ENCODE measurements around the gene PRSS3. TPM values are rescaled to one million over a fixed set of nuclear protein-coding genes. Genes with fewer than 3 reads are reported as not detected.
"Not testable (repeated sequence)": the region's sequence is repeated elsewhere in the genome, so short reads cannot be mapped to it uniquely, and the experiment has no call there.

The PRSS3 gene
- total RNA-seq = not detected
- polyA plus RNA-seq = under 1 TPM in 2 of 3 donors, not detected in 1; 0.09 to 0.42 TPM
- long read RNA-seq, donor 1 = 0 reads
- long read RNA-seq, donor 2 = 0 reads

GRCh38 chr9:33795281-33795680, at the start of gene PRSS3:
TSS of gene PRSS3 (plus strand) at chr9:33795561. CDS start at chr9:33795574, 13 bp downstream.
- intact Hi-C loops (cut with DNase I; ENCODE audit: low total_unique reads) = no loop called here

GRCh38 chr9:33748633-33749304, 46.6 kb upstream of the PRSS3 start:
- TF ChIP-seq POLR2A (IDR thresholded peaks at IDR 0.05) (no peak), CTCF (IDR thresholded peaks at IDR 0.05 in 8 of 11, conservative IDR thresholded peaks at IDR 0.05 in 3 of 11) (no peak), POLR2AphosphoS5 (IDR thresholded peaks at IDR 0.05) (no peak)
- intact Hi-C loops (cut with DNase I; ENCODE audit: low total_unique reads) = no loop called here
- Histone ChIP-seq H3K27ac (peak overlapping the region in 3 of 8 donors; percentile 1 to 46 (median 7)), H3K9me3 (peaks cover 0 to 9% (median 2%) of the 10 kb centered on the region in 8 donors), H3K36me3 (no peaks in the 10 kb centered on the region), H3K4me3 (peak overlapping the region in 2 of 8 donors; percentile 3 to 46), H3K4me1 (peaks cover 0 to 19% (median 8%) of the 10 kb centered on the region in 6 donors), H3K27me3 (replicated peaks in 1 of 7) (peaks cover 0 to 70% (median 41%) of the 10 kb centered on the region in 7 donors)
- no peak for DNase-seq
- 45 to 53% (median 45%) methylated on average over 21 to 22 of the region's 22 CpGs for WGBS, 5 donors

More at GRCh38 chr9:33795281-33795680, at the start of gene PRSS3:
- DNase-seq = no peak
- WGBS, 5 donors = 61 to 87% (median 74%) methylated on average over 4 of the region's 4 CpGs
- H3K9me3 ChIP-seq = peaks cover 0 to 9% (median 0%) of the 10 kb centered on the region in 8 donors
- TF ChIP-seq CTCF (IDR thresholded peaks at IDR 0.05 in 8 of 11, conservative IDR thresholded peaks at IDR 0.05 in 3 of 11) = no peak
- no peak for TF ChIP-seq POLR2AphosphoS5 (IDR thresholded peaks at IDR 0.05)
- TF ChIP-seq POLR2A (IDR thresholded peaks at IDR 0.05) = no peak
- H3K36me3 ChIP-seq = no peaks in the 10 kb centered on the region
- no peak within 1 kb of the TSS for H3K4me3 ChIP-seq
- no peaks in the 10 kb centered on the region for H3K4me1 ChIP-seq
- H3K27ac ChIP-seq = no peak within 1 kb of the TSS
- H3K27me3 ChIP-seq (replicated peaks in 1 of 7) = peaks cover 0 to 17% (median 0%) of the 10 kb centered on the region in 7 donors

GRCh38 chr9:33749305-33749654, 46.1 kb upstream of the PRSS3 start:
- Histone ChIP-seq H3K4me1 (peaks cover 0 to 19% (median 8%) of the 10 kb centered on the region in 6 donors), H3K4me3 (peak overlapping the region in 2 of 8 donors; percentile 3 to 46), H3K27ac (peak overlapping the region in 2 of 8 donors; percentile 7 to 46), H3K27me3 (replicated peaks in 1 of 7) (peaks cover 0 to 75% (median 46%) of the 10 kb centered on the region in 7 donors)
- DNase-seq; H3K36me3 ChIP-seq; H3K9me3 ChIP-seq; intact Hi-C loops (cut with DNase I; ENCODE audit: low total_unique reads): not testable (repeated sequence)
- WGBS, 5 donors = 29 to 64% (median 54%) methylated on average over 6 of the region's 6 CpGs

- Histone ChIP-seq H3K9me3 (peaks cover 0 to 8% (median 0%) of the 10 kb centered on the region in 8 donors), H3K4me1 (peaks cover 0 to 19% (median 8%) of the 10 kb centered on the region in 6 donors), H3K4me3 (peak overlapping the region in 1 of 8 donors; percentile 28), H3K27ac (no peak overlapping the region), H3K27me3 (replicated peaks in 1 of 7) (peaks cover 0 to 85% (median 56%) of the 10 kb centered on the region in 7 donors), H3K36me3 (no peaks in the 10 kb centered on the region)
- TF ChIP-seq CTCF (IDR thresholded peaks at IDR 0.05 in 8 of 11, conservative IDR thresholded peaks at IDR 0.05 in 3 of 11) (no peak), POLR2AphosphoS5 (IDR thresholded peaks at IDR 0.05) (no peak), POLR2A (IDR thresholded peaks at IDR 0.05) (no peak)
- DNase-seq = no peak
- intact Hi-C loops (cut with DNase I; ENCODE audit: low total_unique reads) = no loop called here
- 17 to 35% (median 19%) methylated on average over 31 to 35 of the region's 35 CpGs for WGBS, 5 donors
These were observed 45.0 kb upstream of the PRSS3 start for GRCh38 chr9:33750307-33750838.
